Endothelial cell of umbilical vein (primary cell): ENCODE data around the gene PFDN5. TPM values are rescaled to one million over a fixed set of nuclear protein-coding genes. Genes with fewer than 3 reads are reported as not detected.

Experiments used
- BruUV-seq: library from RNA; stranded (reverse); fragments of 400-500 nt; replicated peaks from 2 replicates; lab custom pipeline; 2021; lab: Mats Ljungman, UMichigan
- CTCF ChIA-PET: fragments of 300-600, 350-600 bp; sonication (Branson Sonifier 250); formaldehyde crosslinking; loops from one replicate; lab custom pipeline; 2021; ENCODE audit warnings: antibody characterized with exemption, inconsistent platforms; lab: Charles Lee
- POLR2A ChIA-PET: fragments of 300-600, 350-600 bp; sonication (Branson Sonifier 250); formaldehyde crosslinking; loops from one replicate; lab custom pipeline; 2021; ENCODE audit warnings: antibody characterized with exemption, inconsistent platforms; lab: Charles Lee
- DNase-seq: peaks from one replicate; pipeline ENCODE4 v3.0.0-alpha.2; 2011; ENCODE audit warnings: low read depth, low spot score
- FAIRE-seq: peaks from 2 replicates; lab custom pipeline; 2011; peaks lifted over from hg19 to GRCh38; lab: Jason Lieb, UNC
- H2AFZ ChIP-seq: 2 replicates; pipeline ENCODE4 v1.6.0; 2012; ENCODE audit warnings: low read depth, low read length, control low read depth, inconsistent platforms
- H3K27ac ChIP-seq: 2 replicates; pipeline ENCODE4 v1.5.1; 2011; ENCODE audit warnings: low read depth, mild to moderate bottlenecking, control low read depth, low read length, moderate library complexity; ENCODE audit not compliant: insufficient read depth
- H3K27me3 ChIP-seq, 2 experiments: 2 replicates each; pipeline versions ENCODE4 v1.6.0 to v1.6.1; 2011; ENCODE audit warnings: low read length in 2 of 2, mixed read lengths in 1 of 2; ENCODE audit not compliant: control insufficient read depth in 2 of 2, insufficient read depth in 2 of 2
- H3K36me3 ChIP-seq, 2 experiments: 2 replicates in 1 of 2; 3 replicates in 1 of 2; pipeline ENCODE4 v1.5.1; 2011; ENCODE audit warnings: low read length in 2 of 2, mild to moderate bottlenecking in 1 of 2, moderate library complexity in 1 of 2; ENCODE audit not compliant: control insufficient read depth in 2 of 2, insufficient read depth in 2 of 2; ENCODE audit errors: extremely low read depth in 1 of 2
- H3K4me1 ChIP-seq: 3 replicates; pipeline ENCODE4 v1.5.1; 2011; ENCODE audit warnings: mild to moderate bottlenecking, low read length; ENCODE audit not compliant: control insufficient read depth, insufficient read depth; ENCODE audit errors: extremely low read depth
- H3K4me2 ChIP-seq: 2 replicates; pipeline ENCODE4 v1.6.1; 2011; ENCODE audit warnings: low read length, control low read depth, mixed read lengths; ENCODE audit not compliant: insufficient read depth
- H3K4me3 ChIP-seq, 3 experiments: fragments of 200-600 bp in 1 of 3; sonication (generic), shearing (Covaris generic) in 1 of 3; replicated peaks in 1 of 3; 2 replicates each; pipeline ENCODE4 v1.5.1; 2011 to 2016; ENCODE audit warnings: control low read depth in 3 of 3, low read length in 3 of 3, mild to moderate bottlenecking in 2 of 3, inconsistent platforms in 1 of 3, low read depth in 1 of 3, moderate library complexity in 1 of 3; ENCODE audit not compliant: insufficient read depth in 1 of 3
- H3K79me2 ChIP-seq: 2 replicates; pipeline ENCODE4 v1.6.0; 2012; ENCODE audit warnings: low read length, inconsistent platforms; ENCODE audit not compliant: control insufficient read depth, insufficient read depth
- H3K9ac ChIP-seq: replicated peaks from 2 replicates; pipeline ENCODE3; 2011; ENCODE audit warnings: low read length, control low read depth; ENCODE audit not compliant: insufficient read depth; ENCODE audit errors: extremely low read depth
- H3K9me1 ChIP-seq: replicated peaks from 3 replicates; pipeline ENCODE4 v1.6.0; 2011; ENCODE audit warnings: mild to moderate bottlenecking, low read length; ENCODE audit not compliant: control insufficient read depth, insufficient read depth; ENCODE audit errors: extremely low read depth
- H3K9me3 ChIP-seq: replicated peaks from 2 replicates; pipeline ENCODE4 v1.5.1; 2012; ENCODE audit warnings: low read length, inconsistent platforms; ENCODE audit not compliant: control insufficient read depth, insufficient read depth
- H4K20me1 ChIP-seq: replicated peaks from 2 replicates; pipeline ENCODE3; 2011; ENCODE audit warnings: mild to moderate bottlenecking, low read length; ENCODE audit not compliant: control insufficient read depth, insufficient read depth; ENCODE audit errors: extremely low read depth
- CTCF ChIP-seq, 2 donors: IDR thresholded peaks; 1 replicate in 1 of 2; 2 replicates in 1 of 2; pipeline ENCODE4 v1.5.1; 2011; ENCODE audit warnings: low read length in 2 of 2, mild to moderate bottlenecking in 2 of 2, moderate library complexity in 2 of 2, control low read depth in 1 of 2, inconsistent platforms in 1 of 2, low read depth in 1 of 2; ENCODE audit not compliant: insufficient read depth in 1 of 2; ENCODE audit errors: extremely low read depth in 1 of 2
- EZH2 ChIP-seq: IDR thresholded peaks from 2 replicates; pipeline ENCODE4 v1.6.1; 2012; ENCODE audit warnings: borderline replicate concordance, low read depth, mild to moderate bottlenecking, moderate library complexity, low read length, inconsistent platforms; ENCODE audit not compliant: severe bottlenecking
- FOS ChIP-seq: IDR thresholded peaks from 2 replicates; pipeline ENCODE4 v1.6.1; 2011; ENCODE audit warnings: mild to moderate bottlenecking, low read length, moderate library complexity, borderline replicate concordance; ENCODE audit not compliant: insufficient read depth
- GATA2 ChIP-seq: IDR thresholded peaks from 2 replicates; pipeline ENCODE4 v1.7.0; 2011; ENCODE audit warnings: low read depth, mild to moderate bottlenecking, moderate library complexity, mixed read lengths, low read length; ENCODE audit not compliant: insufficient read length, insufficient read depth
- JUN ChIP-seq: IDR thresholded peaks from 2 replicates; pipeline ENCODE4 v1.6.1; 2011; ENCODE audit warnings: borderline replicate concordance, low read depth; ENCODE audit not compliant: insufficient read length, insufficient read depth
- MYC ChIP-seq: IDR thresholded peaks from one replicate; pipeline ENCODE4 v1.6.1; 2011; ENCODE audit warnings: mild to moderate bottlenecking, low read depth, low read length
- POLR2A ChIP-seq: IDR thresholded peaks from 2 replicates; pipeline ENCODE4 v1.6.1; 2012; ENCODE audit warnings: low read depth, mild to moderate bottlenecking, control low read depth, low read length
- POLR2AphosphoS5 ChIP-seq: IDR thresholded peaks from 2 replicates; pipeline ENCODE4 v1.6.1; 2012; ENCODE audit warnings: low read depth, mild to moderate bottlenecking, control low read depth, low read length, moderate library complexity; ENCODE audit not compliant: insufficient read depth
- dilution Hi-C: fragments of 300-500 bp; cut with MboI; formaldehyde crosslinking; loops from one replicate; pipeline ENCODE4 v1.15.0; 2019; ENCODE audit warnings: low sequenced_read_pairs; ENCODE audit not compliant: extremely low pct_ligation_motif_present
- intact Hi-C: fragments of 100-400 bp; cut with micrococcal nuclease; formaldehyde crosslinking; loops from one replicate; pipeline ENCODE4 v1.10.0; 2022
- polyA plus RNA-seq, 4 experiments: library from polyadenylated mRNA; depleted of rRNA in 3 of 4; stranded (reverse) in 3 of 4; unstranded in 1 of 4; fragments of >200 nt; gene quantifications; 2 replicates each; pipeline versions ENCODE4 v1.2.1 to v1.2.3, GENCODE V29; 2011 to 2012; ENCODE audit warnings: missing spikeins in 1 of 4
- total RNA-seq: library from RNA; stranded (reverse); gene quantifications from 2 replicates; pipeline ENCODE4 v1.2.3, GENCODE V29; 2021
- TF ChIP-seq, protein P1 (sequence below): IDR thresholded peaks from 2 replicates; pipeline ENCODE4 v1.6.1; 2011; ENCODE audit not compliant: insufficient read depth, insufficient read length

Gene PFDN5
- total and polyA plus RNA-seq, 2 donors (not counting 3 experiments of a cell fraction or from before 2014, with no cell fraction given): 301 to 745 TPM

DNA sequence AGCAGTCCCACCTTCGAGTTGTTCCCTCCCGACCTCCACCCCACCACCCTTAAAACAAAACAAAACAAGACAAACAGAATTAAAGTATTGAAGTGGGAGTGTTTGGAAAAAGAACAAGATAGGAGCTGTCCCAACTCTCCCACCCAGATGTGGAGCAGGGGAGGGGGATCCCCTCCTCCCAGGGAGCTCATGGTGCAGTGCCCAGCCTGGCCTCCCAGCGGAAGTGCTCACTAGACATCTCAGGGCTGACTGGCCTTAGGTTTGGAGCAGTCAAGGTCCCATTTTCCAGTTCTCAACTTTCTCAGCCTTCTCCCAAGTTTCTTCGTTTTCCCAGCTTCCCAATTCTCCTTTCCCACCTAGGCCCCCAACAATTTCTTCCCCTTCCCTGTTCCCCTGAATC is 37.9 kb downstream of the PFDN5 start:
- Histone ChIP-seq H3K9me1 (no peaks in the 10 kb centered on the region), H3K4me3 (no peak overlapping the region)
- POLR2A ChIA-PET: no interaction called here

More for the DNA sequence above, 37.9 kb downstream of the PFDN5 start:
- intact Hi-C loops (no loop called here), dilution Hi-C loops (no loop called here)
- H4K20me1 ChIP-seq: no peaks in the 10 kb centered on the region
- BruUV-seq: no TSS peak
- no peak overlapping the region for H2AFZ ChIP-seq
- no peak overlapping the region for H3K9ac ChIP-seq
- H3K27me3 ChIP-seq: peaks cover 17 to 22% of the 10 kb centered on the region in 2 experiments
- CTCF ChIA-PET: interaction anchor here (1.0 to 1.9 kb wide), 4 partner anchors 12 to 88 kb away, joined by 3 to 8 read pairs (median 6); partner anchors contain the start of gene AAAS
- no peaks in the 10 kb centered on the region for H3K4me1 ChIP-seq
- TF ChIP-seq MYC (no peak), FOS (no peak), GATA2 (no peak), EZH2 (no peak), POLR2A (no peak), POLR2AphosphoS5 (no peak), JUN (no peak), CTCF (IDR thresholded peaks at IDR 0.05; ENCODE audit: extremely low read depth in 1 of 2, insufficient read depth in 1 of 2, low read depth in 1 of 2, low read length in 2 of 2) (no peak)
- TF ChIP-seq, protein P1, sequence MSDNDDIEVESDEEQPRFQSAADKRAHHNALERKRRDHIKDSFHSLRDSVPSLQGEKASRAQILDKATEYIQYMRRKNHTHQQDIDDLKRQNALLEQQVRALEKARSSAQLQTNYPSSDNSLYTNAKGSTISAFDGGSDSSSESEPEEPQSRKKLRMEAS: no peak
- H3K4me2 ChIP-seq: no peak overlapping the region
- H3K9me3 ChIP-seq: no peaks in the 10 kb centered on the region
- DNase-seq (no peak), FAIRE-seq (no peak)
- H3K27ac ChIP-seq: no peak overlapping the region
- no peaks in the 10 kb centered on the region for H3K79me2 ChIP-seq
- no peaks in the 10 kb centered on the region for H3K36me3 ChIP-seq
